Measurements from ENCODE around the gene LINC00237.

- no peak for TF ChIP-seq POLR2AphosphoS5 (IDR thresholded peaks at IDR 0.05)
- no peak for TF ChIP-seq POLR2A (IDR thresholded peaks at IDR 0.05)
Observed at GRCh38 chr20:21049305-21049828, 56.8 kb downstream of the LINC00237 start.
